Activated CD4-positive, alpha-beta T cell treated with anti-CD3 and anti-CD28 coated beads for 36 hours (primary cell): Measurements from ENCODE around the gene NHS. TPM values are rescaled to one million over a fixed set of nuclear protein-coding genes. Genes with fewer than 3 reads are reported as not detected.

Source experiments
- ATAC-seq: fragments of 200-7000 bp; cut with Tn5 transposase; one replicate; pipeline ENCODE4 v1.10.0; 2021; ENCODE audit warnings: mild to moderate bottlenecking, moderate library complexity
- CTCF ChIA-PET: fragments of 350-600 bp; sonication (Branson Sonifier 250); formaldehyde crosslinking; loops from one replicate; lab custom pipeline; 2021; ENCODE audit warnings: antibody characterized with exemption; lab: Charles Lee
- POLR2A ChIA-PET: fragments of 350-600 bp; sonication (Branson Sonifier 250); formaldehyde crosslinking; loops from one replicate; lab custom pipeline; 2021; ENCODE audit warnings: antibody characterized with exemption, inconsistent platforms; lab: Charles Lee
- DNase-seq: peaks from one replicate; pipeline ENCODE4 v3.0.0-alpha.2; 2020
- H3K27ac Mint-ChIP-seq: one replicate; pipeline ENCODE4 v1.8.0; 2021; ENCODE audit warnings: mixed read lengths
- H3K27me3 Mint-ChIP-seq: one replicate; pipeline ENCODE4 v1.8.0; 2021; ENCODE audit warnings: mixed read lengths
- H3K36me3 Mint-ChIP-seq: one replicate; pipeline ENCODE4 v1.8.0; 2021; ENCODE audit warnings: low read depth, mixed read lengths
- H3K4me1 Mint-ChIP-seq: one replicate; pipeline ENCODE4 v1.8.0; 2021; ENCODE audit warnings: mixed read lengths
- H3K4me3 Mint-ChIP-seq: one replicate; pipeline ENCODE4 v1.8.0; 2021; ENCODE audit warnings: mild to moderate bottlenecking, moderate library complexity, mixed read lengths
- H3K9me3 Mint-ChIP-seq: one replicate; pipeline ENCODE4 v1.8.0; 2021; ENCODE audit warnings: low read depth, mixed read lengths
- intact Hi-C, 2 experiments: fragments of 100-400 bp; cut with DNase I in 1 of 2; cut with micrococcal nuclease in 1 of 2; formaldehyde crosslinking; loops; one replicate each; pipeline versions ENCODE4 v1.14.2 to v1.15.1; 2022 to 2024; cut with DNase I, micrococcal nuclease
- total RNA-seq, 2 experiments: library from RNA; stranded (reverse); gene quantifications; one replicate each; pipeline ENCODE4 v1.2.3, GENCODE V29; 2021

NHS gene
- total RNA-seq, 2 experiments from 2014 or later: 6.7 to 10.2 TPM

- peak overlapping the region; percentile 81 for H3K4me3 Mint-ChIP-seq
- peaks cover 5% of the 10 kb centered on the region for H3K27me3 Mint-ChIP-seq
- peak overlapping the region; percentile 95 for H3K27ac Mint-ChIP-seq
- no peaks in the 10 kb centered on the region for H3K9me3 Mint-ChIP-seq
- POLR2A ChIA-PET: no interaction called here
- peaks cover 30% of the 10 kb centered on the region for H3K4me1 Mint-ChIP-seq
- ATAC-seq (peak; percentile 6), DNase-seq (peak; percentile 46)
- intact Hi-C loops: loop anchor here (5.0 to 10.0 kb wide), 9 partner anchors 85 to 1947 kb away; partner anchors contain the start of genes CDKL5 (in 1 of the 2), PDHA1 (in 1 of the 2), RBBP7 (in 1 of the 2) and RS1 (in 1 of the 2)
- CTCF ChIA-PET: no interaction called here
- no peaks in the 10 kb centered on the region for H3K36me3 Mint-ChIP-seq
Measured at GRCh38 chrX:17737710-17737985, 362.6 kb downstream of the NHS start.

- Mint-ChIP-seq H3K36me3 (no peaks in the 10 kb centered on the region), H3K9me3 (no peaks in the 10 kb centered on the region), H3K4me3 (peak overlapping the region; percentile 81), H3K4me1 (peaks cover 32% of the 10 kb centered on the region), H3K27ac (peak overlapping the region; percentile 95), H3K27me3 (peaks cover 5% of the 10 kb centered on the region)
- ChIA-PET CTCF (no interaction called here), POLR2A (no interaction called here)
- intact Hi-C loops: loop anchor here (2.0 to 10.0 kb wide), 11 partner anchors 86 to 1947 kb away; partner anchors contain the start of genes PDHA1 (in 2 of the 2), CDKL5 (in 1 of the 2), PHKA2 (in 1 of the 2) and RBBP7 (in 1 of the 2)
- ATAC-seq: peak; percentile 24
- DNase-seq: peak; percentile 69
Measured at GRCh38 chrX:17737986-17738713, 363.1 kb downstream of the NHS start.

- ChIA-PET CTCF (no interaction called here), POLR2A (no interaction called here)
- ATAC-seq (peak; percentile 8), DNase-seq (no peak)
- Mint-ChIP-seq H3K27me3 (peaks cover 3% of the 10 kb centered on the region), H3K4me3 (peak overlapping the region; percentile 81), H3K36me3 (no peaks in the 10 kb centered on the region), H3K4me1 (peaks cover 36% of the 10 kb centered on the region), H3K27ac (peak overlapping the region; percentile 95), H3K9me3 (no peaks in the 10 kb centered on the region)
- intact Hi-C loops: loop anchor here (2.0 to 10.0 kb wide), 11 partner anchors 87 to 1946 kb away; partner anchors contain the start of genes PDHA1 (in 2 of the 2), CDKL5 (in 1 of the 2), PHKA2 (in 1 of the 2) and RBBP7 (in 1 of the 2)
Measured at GRCh38 chrX:17738737-17739535, 363.9 kb downstream of the NHS start.

DNA sequence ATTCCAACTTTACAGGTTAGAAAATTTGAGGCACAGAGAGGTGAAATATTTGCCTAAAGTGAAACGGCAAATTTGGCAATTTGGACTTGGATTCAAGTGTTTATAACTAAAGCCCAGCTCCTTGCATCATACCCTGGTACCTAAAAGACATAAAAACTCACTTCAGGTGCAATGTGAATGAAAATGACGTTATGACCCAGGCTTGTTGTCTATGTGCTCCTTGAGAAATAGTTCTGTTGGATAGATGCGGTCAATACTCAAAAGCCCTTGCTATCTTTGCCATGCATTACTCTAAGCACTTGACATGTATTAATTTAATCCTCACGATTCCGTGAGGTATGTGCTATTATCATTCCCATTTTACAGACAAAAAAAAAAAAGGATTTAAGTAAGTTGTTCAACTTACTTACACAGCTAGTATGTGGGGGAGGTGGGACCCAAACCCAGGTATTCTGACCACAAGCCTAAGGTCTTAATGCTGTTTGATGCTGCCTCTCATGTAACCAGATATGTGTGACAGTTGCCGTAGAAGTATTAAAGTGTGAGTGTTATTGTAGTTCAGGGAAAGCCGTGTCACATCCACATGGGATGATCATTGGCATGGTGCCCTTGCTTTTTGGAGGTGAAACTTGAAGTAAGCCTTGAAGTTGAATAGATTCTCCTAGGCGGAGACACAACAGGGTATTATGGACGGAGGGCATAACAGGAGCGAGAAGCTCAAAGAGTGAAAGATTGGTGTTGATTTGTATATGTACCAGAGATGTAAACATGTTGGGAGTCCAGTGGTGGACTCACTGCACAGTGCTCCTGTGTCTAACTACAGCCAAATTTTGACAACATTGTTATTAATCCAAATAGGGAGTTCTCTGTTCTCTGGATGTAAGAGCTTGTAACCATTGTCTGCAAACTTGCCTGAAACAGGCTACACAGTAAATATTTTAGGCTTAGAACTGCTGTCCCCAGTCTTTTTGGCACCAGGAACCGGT, 365.4 kb downstream of the NHS start:
- ATAC-seq (no peak), DNase-seq (no peak)
- ChIA-PET CTCF (interaction anchor here (0.6 kb wide), 1 partner anchor 48 kb away, joined by 3 read pairs; no protein-coding TSS in a partner anchor), POLR2A (no interaction called here)
- no peaks in the 10 kb centered on the region for H3K9me3 Mint-ChIP-seq
- intact Hi-C loops: loop anchor here (2.0 to 10.0 kb wide), 2 partner anchors 32 to 184 kb away; no protein-coding TSS in a partner anchor
- peaks cover 2% of the 10 kb centered on the region for H3K27me3 Mint-ChIP-seq
- H3K4me3 Mint-ChIP-seq: no peak overlapping the region
- H3K4me1 Mint-ChIP-seq: peaks cover 36% of the 10 kb centered on the region
- no peak overlapping the region for H3K27ac Mint-ChIP-seq
- H3K36me3 Mint-ChIP-seq: no peaks in the 10 kb centered on the region

DNA sequence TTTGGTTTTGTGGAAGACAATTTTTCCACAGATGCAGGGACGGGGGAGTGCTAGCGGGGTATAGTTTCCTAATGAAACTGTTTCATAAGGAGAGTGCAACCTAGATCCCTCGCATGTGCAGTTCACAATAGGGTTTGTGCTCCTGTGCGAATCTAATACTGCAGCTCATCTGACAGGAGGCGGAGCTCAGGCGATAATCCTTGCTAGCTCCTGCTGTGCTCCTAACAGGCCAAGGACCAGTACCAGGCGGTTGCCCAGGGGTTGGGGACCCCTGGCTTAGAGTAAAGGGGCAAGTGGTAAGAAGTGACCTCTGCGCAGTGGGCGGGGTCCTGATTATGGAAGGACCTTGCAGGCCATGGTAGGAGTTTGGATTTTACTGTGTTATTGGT, 366.1 kb downstream of the NHS start:
- DNase-seq (no peak), ATAC-seq (no peak)
- Mint-ChIP-seq H3K27me3 (peaks cover 2% of the 10 kb centered on the region), H3K4me1 (peaks cover 36% of the 10 kb centered on the region), H3K4me3 (no peak overlapping the region), H3K9me3 (no peaks in the 10 kb centered on the region), H3K36me3 (no peaks in the 10 kb centered on the region), H3K27ac (no peak overlapping the region)
- intact Hi-C loops: loop anchor here (2.0 to 10.0 kb wide), 2 partner anchors 32 to 184 kb away; no protein-coding TSS in a partner anchor
- CTCF ChIA-PET: interaction anchor here (0.6 kb wide), 1 partner anchor 47 kb away, joined by 3 read pairs; no protein-coding TSS in a partner anchor
- POLR2A ChIA-PET: no interaction called here

GRCh38 chrX:17743913-17744312, 368.9 kb downstream of the NHS start:
- DNase-seq (no peak), ATAC-seq (no peak)
- no peaks in the 10 kb centered on the region for H3K36me3 Mint-ChIP-seq
- peaks cover 28% of the 10 kb centered on the region for H3K4me1 Mint-ChIP-seq
- CTCF ChIA-PET: interaction anchor here (0.5 to 0.6 kb wide), 2 partner anchors 140 to 635 kb away, joined by 3 read pairs; no protein-coding TSS in a partner anchor
- peaks cover 2% of the 10 kb centered on the region for H3K27me3 Mint-ChIP-seq
- POLR2A ChIA-PET: no interaction called here
- H3K27ac Mint-ChIP-seq: no peak overlapping the region
- intact Hi-C loops: loop anchor here in 1 of 2 experiments (10.0 kb wide), 1 partner anchor 181 kb away; no protein-coding TSS in a partner anchor
- H3K4me3 Mint-ChIP-seq: no peak overlapping the region
- H3K9me3 Mint-ChIP-seq: no peaks in the 10 kb centered on the region

GRCh38 chrX:17744896-17745523, 370.0 kb downstream of the NHS start:
- ATAC-seq (no peak), DNase-seq (no peak)
- CTCF ChIA-PET: interaction anchor here (1.3 kb wide), 1 partner anchor 9 kb away, joined by 5 read pairs; no protein-coding TSS in a partner anchor
- Mint-ChIP-seq H3K27me3 (peaks cover 2% of the 10 kb centered on the region), H3K4me3 (no peak overlapping the region), H3K4me1 (peaks cover 19% of the 10 kb centered on the region), H3K9me3 (no peaks in the 10 kb centered on the region), H3K36me3 (no peaks in the 10 kb centered on the region), H3K27ac (no peak overlapping the region)
- POLR2A ChIA-PET: no interaction called here
- intact Hi-C loops: loop anchor here (1.0 to 10.0 kb wide), 4 partner anchors 180 to 633 kb away; no protein-coding TSS in a partner anchor

DNA sequence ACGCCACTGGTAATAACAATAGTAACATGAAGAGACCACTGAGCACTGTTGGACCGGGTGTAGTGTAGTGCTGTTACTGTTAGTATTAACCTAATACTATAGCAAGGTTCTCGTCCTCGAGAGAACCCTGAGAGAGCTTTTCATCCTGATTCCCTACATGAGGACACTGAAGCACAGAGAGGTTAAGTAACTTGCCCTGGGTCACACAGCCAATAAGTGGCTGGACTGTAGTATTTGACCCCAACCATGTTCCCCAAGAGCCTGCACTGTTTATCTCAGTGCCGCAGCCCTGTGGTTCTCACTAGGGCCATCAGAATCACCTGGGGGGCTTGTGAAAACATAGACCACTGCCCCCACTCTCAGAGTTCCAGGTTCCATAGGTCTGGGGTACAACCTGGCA, 372.7 kb downstream of the NHS start:
- peaks cover 8% of the 10 kb centered on the region for H3K36me3 Mint-ChIP-seq
- DNase-seq: no peak
- intact Hi-C loops: loop anchor here in 1 of 2 experiments (5.0 to 10.0 kb wide), 3 partner anchors 177 to 630 kb away; no protein-coding TSS in a partner anchor
- H3K27ac Mint-ChIP-seq: no peak overlapping the region
- H3K9me3 Mint-ChIP-seq: no peaks in the 10 kb centered on the region
- peaks cover 6% of the 10 kb centered on the region for H3K4me1 Mint-ChIP-seq
- no peak for ATAC-seq
- POLR2A ChIA-PET: no interaction called here
- H3K4me3 Mint-ChIP-seq: no peak overlapping the region
- CTCF ChIA-PET: no interaction called here
- H3K27me3 Mint-ChIP-seq: no peaks in the 10 kb centered on the region

GRCh38 chrX:17748684-17749083, 373.7 kb downstream of the NHS start:
- intact Hi-C loops: loop anchor here in 1 of 2 experiments (5.0 to 10.0 kb wide), 3 partner anchors 176 to 629 kb away; no protein-coding TSS in a partner anchor
- peaks cover 8% of the 10 kb centered on the region for H3K36me3 Mint-ChIP-seq
- no peak overlapping the region for H3K4me3 Mint-ChIP-seq
- ChIA-PET POLR2A (no interaction called here), CTCF (no interaction called here)
- no peaks in the 10 kb centered on the region for H3K9me3 Mint-ChIP-seq
- H3K27me3 Mint-ChIP-seq: no peaks in the 10 kb centered on the region
- H3K27ac Mint-ChIP-seq: no peak overlapping the region
- no peak for DNase-seq
- H3K4me1 Mint-ChIP-seq: peaks cover 2% of the 10 kb centered on the region
- ATAC-seq: no peak

DNA sequence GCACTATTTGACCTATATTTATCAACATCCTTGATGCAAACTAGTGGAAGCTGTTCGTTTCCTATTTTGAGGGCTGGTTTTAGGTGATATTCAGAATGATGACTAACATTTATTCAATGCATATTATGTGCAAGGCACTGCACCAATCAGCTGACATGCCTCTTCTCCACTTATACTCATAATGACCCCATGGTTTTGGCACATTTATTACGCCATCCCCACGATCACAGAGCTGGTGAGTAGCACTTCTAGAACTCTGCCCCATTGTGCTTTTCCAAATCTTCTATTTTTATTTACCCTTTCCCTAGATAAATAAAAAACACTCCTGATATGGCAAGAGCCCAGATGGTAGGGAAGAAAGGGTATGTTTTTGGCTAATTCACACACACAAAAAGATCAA, 375.4 kb downstream of the NHS start:
- Mint-ChIP-seq H3K27ac (no peak overlapping the region), H3K27me3 (no peaks in the 10 kb centered on the region), H3K9me3 (no peaks in the 10 kb centered on the region), H3K36me3 (peaks cover 8% of the 10 kb centered on the region), H3K4me1 (no peaks in the 10 kb centered on the region), H3K4me3 (no peak overlapping the region)
- DNase-seq: no peak
- intact Hi-C loops: no loop called here
- CTCF ChIA-PET: no interaction called here
- POLR2A ChIA-PET: no interaction called here
- ATAC-seq: no peak
